ENCODE measurements around the gene FGD2. TPM values are rescaled to one million over a fixed set of nuclear protein-coding genes. Genes with fewer than 3 reads are reported as not detected.
A peak's percentile ranks its signal among the peaks of the same experiment; 100 is the strongest.

The FGD2 gene
- total RNA-seq, 2 experiments from 2014 or later: 9.8 to 12.4 TPM

DNA sequence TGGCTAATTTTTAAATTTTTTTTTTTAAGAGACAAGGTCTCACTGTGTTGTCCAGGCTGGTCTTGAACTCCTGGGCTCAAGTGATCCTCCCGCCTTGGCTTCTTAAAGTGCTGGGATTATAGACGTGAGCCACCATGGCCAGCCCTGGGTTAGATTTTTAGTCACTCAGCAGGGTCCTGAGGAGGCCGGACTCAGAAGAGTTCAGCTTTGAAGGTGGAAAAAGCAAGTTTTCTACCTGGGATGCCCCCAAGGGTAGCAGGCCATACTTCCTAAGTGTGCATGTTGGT, 44.2 kb downstream of the FGD2 start:
- peak overlapping the region; percentile 94 for H3K27ac Mint-ChIP-seq
- DNase-seq: no peak
- peak overlapping the region; percentile 83 for H3K4me3 Mint-ChIP-seq
- ATAC-seq (ENCODE audit: low read depth): peak; percentile 2
- H3K9me3 Mint-ChIP-seq: no peaks in the 10 kb centered on the region
- H3K36me3 Mint-ChIP-seq: peaks cover 7% of the 10 kb centered on the region
- POLR2A ChIA-PET: interaction anchor here (1.3 to 11.3 kb wide), 7 partner anchors 21 to 158 kb away, joined by 3 to 580 read pairs (median 49); partner anchors contain the start of genes MTCH1 and PIM1
- H3K27me3 Mint-ChIP-seq: no peaks in the 10 kb centered on the region
- peaks cover 72% of the 10 kb centered on the region for H3K4me1 Mint-ChIP-seq

DNA sequence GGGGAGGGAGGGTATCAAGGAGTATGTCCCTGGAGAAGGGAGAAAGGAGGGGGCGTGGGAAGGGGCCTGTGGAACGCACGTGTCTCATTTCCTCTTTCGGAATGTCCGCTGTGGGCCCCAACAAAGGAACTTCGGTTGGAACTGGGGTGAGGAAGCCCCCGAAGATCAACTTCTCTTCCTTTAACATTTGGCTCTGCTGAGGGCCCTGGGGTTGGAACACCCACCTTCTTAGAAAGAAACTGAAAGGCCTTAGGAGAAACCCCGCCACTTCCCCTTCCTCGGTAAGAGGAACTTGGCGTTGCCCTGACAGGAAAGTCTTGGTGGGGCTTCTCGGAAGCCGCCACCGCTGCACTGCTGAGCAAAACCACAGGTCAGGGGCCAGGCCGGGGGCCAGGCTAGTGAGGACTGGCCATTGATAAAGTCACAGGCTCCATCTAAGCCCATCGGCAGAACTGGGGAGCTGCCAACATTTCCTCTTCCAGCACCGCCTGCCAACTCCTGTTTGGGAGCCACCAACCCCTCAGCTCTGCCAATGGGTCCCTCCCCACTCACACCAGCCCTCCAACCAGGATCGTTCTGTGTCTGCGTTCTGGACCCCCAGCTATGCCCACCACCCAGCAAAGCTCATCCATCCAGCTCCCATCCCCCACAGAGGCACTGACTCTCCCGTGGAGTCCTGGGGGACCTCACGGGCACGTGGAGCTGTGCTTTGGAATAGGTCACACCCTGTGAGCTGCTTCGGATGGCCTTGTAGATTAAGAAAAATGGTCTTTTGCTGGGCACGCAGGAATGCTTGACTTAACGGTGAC, 44.8 kb downstream of the FGD2 start:
- ATAC-seq (ENCODE audit: low read depth) (peak; percentile 50), DNase-seq (peak; percentile 82)
- peak overlapping the region; percentile 94 for H3K27ac Mint-ChIP-seq
- POLR2A ChIA-PET: interaction anchor here (1.0 to 11.3 kb wide), 16 partner anchors 8 to 383 kb away, joined by 3 to 580 read pairs (median 8); partner anchors contain the start of genes CMTR1, MTCH1 and PIM1
- peaks cover 7% of the 10 kb centered on the region for H3K36me3 Mint-ChIP-seq
- H3K9me3 Mint-ChIP-seq: no peaks in the 10 kb centered on the region
- H3K4me1 Mint-ChIP-seq: peaks cover 75% of the 10 kb centered on the region
- H3K27me3 Mint-ChIP-seq: no peaks in the 10 kb centered on the region
- H3K4me3 Mint-ChIP-seq: peak overlapping the region; percentile 83

DNA sequence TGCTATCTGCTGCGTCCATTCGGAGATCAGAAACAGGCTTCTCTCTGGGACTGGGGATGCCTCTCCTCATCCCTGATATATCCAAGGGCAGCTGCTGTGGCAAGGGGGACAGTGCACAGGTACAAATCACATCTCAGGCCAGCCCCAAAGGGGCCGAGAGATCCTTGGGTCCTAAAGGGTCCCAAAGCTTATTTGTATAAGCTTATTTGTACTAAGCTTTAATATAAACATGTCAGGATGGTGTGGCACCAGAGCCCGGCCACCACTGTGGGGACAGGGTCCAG, 45.3 kb downstream of the FGD2 start:
- Mint-ChIP-seq H3K4me3 (peak overlapping the region; percentile 83), H3K27me3 (no peaks in the 10 kb centered on the region), H3K36me3 (peaks cover 7% of the 10 kb centered on the region), H3K27ac (peak overlapping the region; percentile 94), H3K4me1 (peaks cover 74% of the 10 kb centered on the region), H3K9me3 (no peaks in the 10 kb centered on the region)
- no peak for DNase-seq
- no peak for ATAC-seq (ENCODE audit: low read depth)
- POLR2A ChIA-PET: interaction anchor here (1.0 to 11.3 kb wide), 16 partner anchors 9 to 383 kb away, joined by 3 to 580 read pairs (median 8); partner anchors contain the start of genes CMTR1, MTCH1 and PIM1

DNA sequence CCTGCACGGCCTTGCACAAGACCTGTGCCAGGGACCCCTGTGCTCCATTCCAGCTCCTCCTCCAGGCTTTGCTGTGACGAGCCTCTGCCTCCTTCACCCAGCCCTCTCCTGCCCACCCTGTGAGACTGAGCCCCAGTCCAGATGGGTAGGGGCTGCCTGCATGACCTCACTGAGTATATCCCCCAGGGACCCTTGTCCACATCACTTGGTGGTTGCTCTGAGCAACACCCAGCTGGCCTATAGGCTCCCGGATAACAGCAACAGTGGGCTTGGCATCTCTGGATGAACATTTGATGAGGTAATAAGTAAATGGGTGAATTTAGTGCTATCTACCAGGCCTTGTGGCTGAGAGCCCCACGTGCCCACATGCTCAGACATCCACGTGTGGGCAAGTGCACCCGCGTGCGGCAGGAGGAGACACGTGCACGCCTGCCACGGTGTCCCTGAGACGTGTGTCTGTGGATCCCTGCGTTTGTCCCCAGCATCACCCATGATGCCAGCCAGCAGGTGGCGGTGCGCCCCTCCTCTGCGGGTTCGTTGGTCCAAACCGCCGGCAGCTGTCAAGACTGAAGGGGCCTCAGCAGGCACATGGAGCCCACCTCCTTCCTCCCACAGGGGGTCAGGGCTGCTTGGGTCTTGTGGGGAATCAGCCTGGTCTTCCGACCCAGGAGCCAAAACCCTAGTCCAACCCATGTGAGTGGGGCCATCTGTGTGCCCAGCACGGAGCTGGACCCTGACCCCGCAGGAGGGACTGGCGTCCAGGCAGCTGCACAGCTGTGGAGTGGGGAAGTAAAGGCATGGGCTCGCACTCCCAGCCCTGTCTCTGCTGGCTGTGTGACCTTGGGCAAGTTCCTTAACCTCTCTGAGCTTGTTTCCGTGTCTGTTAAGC, 45.9 kb downstream of the FGD2 start:
- Mint-ChIP-seq H3K4me3 (peak overlapping the region; percentile 83), H3K27me3 (no peaks in the 10 kb centered on the region), H3K27ac (peak overlapping the region; percentile 94), H3K4me1 (peaks cover 68% of the 10 kb centered on the region), H3K36me3 (peaks cover 7% of the 10 kb centered on the region), H3K9me3 (no peaks in the 10 kb centered on the region)
- peak; percentile 93 for DNase-seq
- peak; percentile 49 for ATAC-seq (ENCODE audit: low read depth)
- POLR2A ChIA-PET: interaction anchor here (0.6 to 11.3 kb wide), 19 partner anchors 9 to 382 kb away, joined by 3 to 580 read pairs (median 6); partner anchors contain the start of genes CMTR1, MTCH1 and PIM1

DNA sequence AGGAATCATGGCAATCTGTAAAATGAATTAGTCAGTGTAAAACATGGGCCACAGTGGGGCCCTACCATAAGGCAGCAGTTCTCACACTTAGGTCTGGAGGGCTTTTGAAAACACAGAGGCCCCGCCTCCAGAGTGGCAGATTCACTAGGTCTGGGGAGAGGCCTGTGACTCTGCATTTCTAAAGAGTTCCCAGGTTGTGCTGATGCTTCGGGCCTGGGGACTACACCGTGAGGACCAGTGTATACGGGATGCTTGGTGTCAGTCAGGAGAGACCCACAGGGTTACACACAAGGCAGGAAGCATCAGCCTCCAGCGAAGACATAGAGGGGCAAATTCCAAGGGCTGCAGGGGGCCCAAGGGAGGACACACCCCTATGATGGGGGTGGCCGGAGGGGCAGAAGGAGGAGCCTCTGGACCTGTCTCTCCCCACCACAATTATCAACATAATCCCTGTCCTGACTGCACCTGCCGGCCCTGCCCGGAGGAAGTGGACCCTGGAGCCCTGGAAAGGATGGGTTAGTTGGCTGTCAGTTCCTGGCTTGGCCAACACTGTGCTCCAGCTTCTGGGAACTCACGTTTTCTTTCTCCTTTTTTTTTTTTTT, 46.7 kb downstream of the FGD2 start:
- Mint-ChIP-seq H3K4me1 (peaks cover 62% of the 10 kb centered on the region), H3K36me3 (peaks cover 7% of the 10 kb centered on the region), H3K27me3 (no peaks in the 10 kb centered on the region), H3K4me3 (peak overlapping the region; percentile 83), H3K9me3 (no peaks in the 10 kb centered on the region), H3K27ac (peak overlapping the region; percentile 94)
- DNase-seq (no peak), ATAC-seq (ENCODE audit: low read depth) (peak; percentile 27)
- POLR2A ChIA-PET: interaction anchor here (0.6 to 11.3 kb wide), 12 partner anchors 12 to 155 kb away, joined by 3 to 580 read pairs (median 11); partner anchors contain the start of gene PIM1

DNA sequence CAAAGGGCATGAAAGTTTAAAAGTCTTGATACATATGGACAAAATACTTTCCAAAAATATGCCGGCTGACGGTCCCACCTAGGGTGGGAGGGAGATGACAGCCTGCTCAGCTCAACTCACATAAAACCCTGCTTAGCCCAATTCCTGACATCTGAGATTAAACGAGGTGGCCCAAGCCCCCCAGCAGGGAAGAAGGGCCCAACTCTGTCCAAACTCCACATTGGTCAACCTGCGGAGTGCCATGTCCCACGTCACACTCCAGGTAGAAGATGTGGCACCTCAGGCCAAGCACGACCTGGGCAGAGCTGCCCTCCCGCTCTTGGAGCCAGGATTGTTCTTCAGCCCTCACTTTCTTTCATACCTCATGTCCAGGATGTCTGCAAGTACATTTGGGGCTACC, 48.2 kb downstream of the FGD2 start:
- POLR2A ChIA-PET: interaction anchor here (6.1 to 11.3 kb wide), 3 partner anchors 120 to 154 kb away, joined by 49 to 580 read pairs (median 150); partner anchors contain the start of gene PIM1
- H3K4me1 Mint-ChIP-seq: peaks cover 47% of the 10 kb centered on the region
- no peaks in the 10 kb centered on the region for H3K27me3 Mint-ChIP-seq
- H3K9me3 Mint-ChIP-seq: no peaks in the 10 kb centered on the region
- DNase-seq (no peak), ATAC-seq (ENCODE audit: low read depth) (no peak)
- H3K27ac Mint-ChIP-seq: no peak overlapping the region
- no peak overlapping the region for H3K4me3 Mint-ChIP-seq
- peaks cover 5% of the 10 kb centered on the region for H3K36me3 Mint-ChIP-seq

DNA sequence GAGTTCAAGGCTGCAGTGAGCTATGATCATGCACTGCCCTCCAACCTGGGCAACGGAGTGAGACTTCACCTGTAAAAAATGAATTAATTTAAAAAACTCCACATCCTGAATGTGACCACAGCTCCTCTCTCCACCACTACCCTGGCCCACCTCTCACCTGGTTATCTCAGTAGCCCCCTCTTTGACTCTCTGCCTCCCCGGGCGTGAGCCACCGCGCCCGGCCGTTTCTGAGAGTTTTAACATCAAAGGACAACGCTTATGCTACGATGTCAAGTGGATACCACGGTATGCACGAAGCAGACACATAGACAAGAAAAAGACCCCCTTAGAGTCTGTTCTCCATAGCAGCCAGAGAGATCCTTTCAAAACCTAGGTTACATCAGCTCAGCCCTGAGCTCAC, 48.7 kb downstream of the FGD2 start:
- H3K27ac Mint-ChIP-seq: peak overlapping the region; percentile 64
- DNase-seq (no peak), ATAC-seq (ENCODE audit: low read depth) (no peak)
- peaks cover 2% of the 10 kb centered on the region for H3K36me3 Mint-ChIP-seq
- no peak overlapping the region for H3K4me3 Mint-ChIP-seq
- peaks cover 42% of the 10 kb centered on the region for H3K4me1 Mint-ChIP-seq
- no peaks in the 10 kb centered on the region for H3K9me3 Mint-ChIP-seq
- POLR2A ChIA-PET: interaction anchor here (11.3 kb wide), 1 partner anchor 120 kb away, joined by 580 read pairs; the partner anchor contains the start of gene PIM1
- no peaks in the 10 kb centered on the region for H3K27me3 Mint-ChIP-seq

DNA sequence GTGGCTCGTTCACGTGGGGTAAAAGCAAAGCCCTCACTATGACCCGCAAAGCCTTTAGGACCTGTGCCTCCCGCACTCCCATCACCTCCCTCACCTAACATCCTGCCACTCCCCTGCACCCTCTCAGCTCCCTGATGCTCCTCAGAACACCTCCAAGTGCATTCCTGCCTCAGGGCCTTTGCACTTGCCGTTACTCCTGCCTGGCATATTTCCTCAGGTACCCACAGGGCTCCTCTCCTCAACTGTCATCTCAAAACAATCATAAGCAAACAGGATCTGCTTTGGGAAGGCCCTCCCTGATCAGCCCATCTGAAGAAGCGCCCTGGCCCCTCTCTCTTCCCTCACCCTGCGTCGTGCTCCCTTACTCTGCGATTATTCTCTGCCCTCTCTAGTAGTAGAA, 49.1 kb downstream of the FGD2 start:
- POLR2A ChIA-PET: interaction anchor here (11.3 kb wide), 1 partner anchor 119 kb away, joined by 580 read pairs; the partner anchor contains the start of gene PIM1
- no peaks in the 10 kb centered on the region for H3K9me3 Mint-ChIP-seq
- H3K4me1 Mint-ChIP-seq: peaks cover 39% of the 10 kb centered on the region
- DNase-seq (no peak), ATAC-seq (ENCODE audit: low read depth) (no peak)
- peak overlapping the region; percentile 37 for H3K27ac Mint-ChIP-seq
- H3K36me3 Mint-ChIP-seq: peaks cover 2% of the 10 kb centered on the region
- H3K4me3 Mint-ChIP-seq: no peak overlapping the region
- no peaks in the 10 kb centered on the region for H3K27me3 Mint-ChIP-seq

DNA sequence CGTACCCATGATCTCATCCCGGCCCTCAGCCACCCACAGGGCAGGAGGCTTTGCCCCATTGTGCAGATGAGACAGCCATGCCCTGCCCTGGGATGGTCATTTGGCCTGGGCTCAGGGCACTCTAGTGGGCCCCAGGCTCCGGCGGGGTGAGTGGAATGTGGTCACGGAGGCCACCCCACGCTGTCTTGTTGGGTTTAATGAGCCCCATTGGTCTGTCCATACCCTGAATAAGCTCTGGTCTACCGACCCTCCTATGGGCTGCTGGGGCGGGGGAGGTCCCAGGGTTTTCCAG, 50.6 kb downstream of the FGD2 start:
- H3K4me1 Mint-ChIP-seq: peaks cover 33% of the 10 kb centered on the region
- no peak overlapping the region for H3K4me3 Mint-ChIP-seq
- no peaks in the 10 kb centered on the region for H3K9me3 Mint-ChIP-seq
- no peaks in the 10 kb centered on the region for H3K27me3 Mint-ChIP-seq
- no peak for DNase-seq
- H3K36me3 Mint-ChIP-seq: peaks cover 2% of the 10 kb centered on the region
- no peak for ATAC-seq (ENCODE audit: low read depth)
- no peak overlapping the region for H3K27ac Mint-ChIP-seq
- POLR2A ChIA-PET: interaction anchor here (2.2 to 11.3 kb wide), 2 partner anchors 115 to 118 kb away, joined by 9 to 580 read pairs; partner anchors contain the start of gene PIM1

DNA sequence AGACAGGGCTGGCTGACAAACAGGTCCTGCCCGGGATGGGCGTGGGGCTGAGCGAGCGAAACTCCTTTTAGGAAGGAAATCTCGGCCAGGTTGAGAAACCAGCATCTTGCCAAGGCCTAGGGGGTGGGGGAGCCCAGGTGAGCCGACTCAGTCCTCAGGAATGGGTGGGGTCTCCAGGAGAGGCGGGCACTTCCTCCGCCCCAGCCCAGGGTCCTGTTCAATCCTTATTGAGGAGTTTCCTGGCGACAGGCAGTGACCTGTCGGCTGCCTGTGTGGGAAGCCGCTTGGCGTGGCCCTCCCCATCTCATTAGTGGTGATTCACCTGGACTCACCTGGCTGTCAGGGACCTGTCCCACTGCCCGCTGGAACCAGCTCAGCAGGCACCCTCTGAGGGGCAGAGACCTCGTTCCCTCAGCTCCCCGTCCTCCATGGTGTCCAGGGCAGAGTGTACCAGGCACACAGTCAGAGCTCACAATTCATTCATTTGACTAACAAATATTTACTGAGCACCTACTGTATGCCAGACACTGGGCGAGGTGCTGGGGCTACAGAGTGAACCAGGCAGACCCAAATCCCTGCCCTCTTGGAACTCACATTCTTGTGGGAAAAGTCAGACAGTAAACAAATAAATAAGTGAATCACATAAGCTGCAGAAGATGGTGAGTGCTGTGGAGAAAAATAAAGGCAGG, 51.1 kb downstream of the FGD2 start:
- DNase-seq: no peak
- no peaks in the 10 kb centered on the region for H3K9me3 Mint-ChIP-seq
- peaks cover 2% of the 10 kb centered on the region for H3K36me3 Mint-ChIP-seq
- ATAC-seq (ENCODE audit: low read depth): no peak
- POLR2A ChIA-PET: interaction anchor here (0.6 to 2.2 kb wide), 4 partner anchors 8 to 120 kb away, joined by 3 to 9 read pairs (median 4); no protein-coding TSS in a partner anchor
- peaks cover 28% of the 10 kb centered on the region for H3K4me1 Mint-ChIP-seq
- H3K27me3 Mint-ChIP-seq: no peaks in the 10 kb centered on the region
- peak overlapping the region; percentile 5 for H3K27ac Mint-ChIP-seq
- no peak overlapping the region for H3K4me3 Mint-ChIP-seq

DNA sequence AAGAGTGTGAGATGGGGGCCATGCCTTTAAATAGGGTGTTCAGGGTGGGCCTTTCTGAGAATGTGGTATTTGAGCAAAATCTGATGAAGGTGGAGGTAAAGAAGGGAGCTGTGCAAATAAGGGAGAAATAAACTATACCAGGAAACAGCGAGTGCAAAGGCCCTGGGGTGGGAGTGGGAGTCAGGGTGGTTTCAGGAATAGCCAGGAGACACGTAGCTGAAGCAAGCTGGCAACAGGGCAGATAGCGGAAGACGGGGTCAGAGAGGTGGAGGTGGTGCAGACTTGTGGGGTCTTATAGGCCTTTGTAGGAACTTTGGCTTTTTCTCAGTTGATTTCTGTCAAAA, 51.6 kb downstream of the FGD2 start:
- H3K9me3 Mint-ChIP-seq: no peaks in the 10 kb centered on the region
- H3K36me3 Mint-ChIP-seq: no peaks in the 10 kb centered on the region
- no peaks in the 10 kb centered on the region for H3K27me3 Mint-ChIP-seq
- H3K4me3 Mint-ChIP-seq: no peak overlapping the region
- peaks cover 23% of the 10 kb centered on the region for H3K4me1 Mint-ChIP-seq
- POLR2A ChIA-PET: interaction anchor here (0.6 to 2.2 kb wide), 4 partner anchors 9 to 119 kb away, joined by 3 to 9 read pairs (median 4); no protein-coding TSS in a partner anchor
- ATAC-seq (ENCODE audit: low read depth) (no peak), DNase-seq (no peak)
- peak overlapping the region; percentile 5 for H3K27ac Mint-ChIP-seq

DNA sequence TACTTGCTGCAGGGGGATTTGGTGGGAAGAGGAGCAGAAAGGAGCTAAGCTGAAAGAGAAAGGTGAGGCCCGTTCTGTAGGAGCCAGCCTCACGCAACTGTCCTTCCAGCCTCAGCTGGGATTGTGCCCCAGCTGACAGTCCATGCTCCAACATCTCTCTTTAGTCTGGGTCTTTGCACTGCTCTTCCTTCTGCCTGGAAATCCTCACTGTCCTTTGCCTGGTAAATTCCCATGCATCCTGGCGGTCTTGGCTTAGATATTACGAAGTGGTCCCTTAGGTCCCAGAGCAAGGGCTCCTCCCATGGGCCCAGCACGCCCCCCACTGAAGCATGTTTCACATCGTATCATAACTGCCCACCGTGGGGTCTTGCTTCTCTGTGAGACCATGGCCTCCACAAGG, 52.2 kb downstream of the FGD2 start:
- H3K4me3 Mint-ChIP-seq: no peak overlapping the region

More for the DNA sequence above, 52.2 kb downstream of the FGD2 start:
- H3K36me3 Mint-ChIP-seq: no peaks in the 10 kb centered on the region
- peaks cover 4% of the 10 kb centered on the region for H3K27me3 Mint-ChIP-seq
- peaks cover 19% of the 10 kb centered on the region for H3K4me1 Mint-ChIP-seq
- no peak for DNase-seq
- no peak overlapping the region for H3K27ac Mint-ChIP-seq
- POLR2A ChIA-PET: interaction anchor here (0.6 to 2.2 kb wide), 3 partner anchors 9 to 119 kb away, joined by 3 to 9 read pairs (median 5); no protein-coding TSS in a partner anchor
- H3K9me3 Mint-ChIP-seq: no peaks in the 10 kb centered on the region
- no peak for ATAC-seq (ENCODE audit: low read depth)
